ENCODE measurements around the gene MPHOSPH10. TPM values are rescaled to one million over a fixed set of nuclear protein-coding genes. Genes with fewer than 3 reads are reported as not detected.
"Not testable (repeated sequence)": the region's sequence is repeated elsewhere in the genome, so short reads cannot be mapped to it uniquely, and the experiment has no call there.

MPHOSPH10 gene, protein sequence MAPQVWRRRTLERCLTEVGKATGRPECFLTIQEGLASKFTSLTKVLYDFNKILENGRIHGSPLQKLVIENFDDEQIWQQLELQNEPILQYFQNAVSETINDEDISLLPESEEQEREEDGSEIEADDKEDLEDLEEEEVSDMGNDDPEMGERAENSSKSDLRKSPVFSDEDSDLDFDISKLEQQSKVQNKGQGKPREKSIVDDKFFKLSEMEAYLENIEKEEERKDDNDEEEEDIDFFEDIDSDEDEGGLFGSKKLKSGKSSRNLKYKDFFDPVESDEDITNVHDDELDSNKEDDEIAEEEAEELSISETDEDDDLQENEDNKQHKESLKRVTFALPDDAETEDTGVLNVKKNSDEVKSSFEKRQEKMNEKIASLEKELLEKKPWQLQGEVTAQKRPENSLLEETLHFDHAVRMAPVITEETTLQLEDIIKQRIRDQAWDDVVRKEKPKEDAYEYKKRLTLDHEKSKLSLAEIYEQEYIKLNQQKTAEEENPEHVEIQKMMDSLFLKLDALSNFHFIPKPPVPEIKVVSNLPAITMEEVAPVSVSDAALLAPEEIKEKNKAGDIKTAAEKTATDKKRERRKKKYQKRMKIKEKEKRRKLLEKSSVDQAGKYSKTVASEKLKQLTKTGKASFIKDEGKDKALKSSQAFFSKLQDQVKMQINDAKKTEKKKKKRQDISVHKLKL
- polyA plus RNA-seq (2012; ENCODE audit: insufficient read depth, insufficient read length, low read depth): 39.8 TPM

GRCh38 chr2:71130152-71130904 is at the start of gene MPHOSPH10, which contains the start of gene MCEE:
TSS of gene MPHOSPH10 (plus strand) at chr2:71130634. CDS start at chr2:71130666, 32 bp downstream.
TSS of gene MCEE (minus strand) at chr2:71130229. CDS start at chr2:71130219, 10 bp downstream.
- peak; percentile 82 for DNase-seq
- H3K36me3 ChIP-seq: peaks cover 6% of the 10 kb centered on the region; the same call in 1 of the 2 replicates
- TF ChIP-seq, protein P1, sequence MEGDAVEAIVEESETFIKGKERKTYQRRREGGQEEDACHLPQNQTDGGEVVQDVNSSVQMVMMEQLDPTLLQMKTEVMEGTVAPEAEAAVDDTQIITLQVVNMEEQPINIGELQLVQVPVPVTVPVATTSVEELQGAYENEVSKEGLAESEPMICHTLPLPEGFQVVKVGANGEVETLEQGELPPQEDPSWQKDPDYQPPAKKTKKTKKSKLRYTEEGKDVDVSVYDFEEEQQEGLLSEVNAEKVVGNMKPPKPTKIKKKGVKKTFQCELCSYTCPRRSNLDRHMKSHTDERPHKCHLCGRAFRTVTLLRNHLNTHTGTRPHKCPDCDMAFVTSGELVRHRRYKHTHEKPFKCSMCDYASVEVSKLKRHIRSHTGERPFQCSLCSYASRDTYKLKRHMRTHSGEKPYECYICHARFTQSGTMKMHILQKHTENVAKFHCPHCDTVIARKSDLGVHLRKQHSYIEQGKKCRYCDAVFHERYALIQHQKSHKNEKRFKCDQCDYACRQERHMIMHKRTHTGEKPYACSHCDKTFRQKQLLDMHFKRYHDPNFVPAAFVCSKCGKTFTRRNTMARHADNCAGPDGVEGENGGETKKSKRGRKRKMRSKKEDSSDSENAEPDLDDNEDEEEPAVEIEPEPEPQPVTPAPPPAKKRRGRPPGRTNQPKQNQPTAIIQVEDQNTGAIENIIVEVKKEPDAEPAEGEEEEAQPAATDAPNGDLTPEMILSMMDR (IDR thresholded peaks at IDR 0.05; ENCODE audit: low read depth, low read length): no peak

GRCh38 chr2:71082402-71083252 is 47.8 kb upstream of the MPHOSPH10 start:
- no peaks in the 10 kb centered on the region for H3K4me1 ChIP-seq
- no peaks in the 10 kb centered on the region for H3K9me3 ChIP-seq
- DNase-seq: no peak
- H3K36me3 ChIP-seq: no peaks in the 10 kb centered on the region
- no peaks in the 10 kb centered on the region for H3K27me3 ChIP-seq
- TF ChIP-seq, protein P1 (IDR thresholded peaks at IDR 0.05; ENCODE audit: low read depth, low read length): no peak
- no peak overlapping the region for H3K4me3 ChIP-seq (ENCODE audit: low read depth, low read length)

More at GRCh38 chr2:71130152-71130904, at the start of gene MPHOSPH10, which contains the start of gene MCEE:
- Histone ChIP-seq H3K4me1 (no peaks in the 10 kb centered on the region), H3K9me3 (no peaks in the 10 kb centered on the region), H3K4me3 (ENCODE audit: low read depth, low read length) (peak within 1 kb of the TSS; percentile 74), H3K27me3 (no peaks in the 10 kb centered on the region)

DNA sequence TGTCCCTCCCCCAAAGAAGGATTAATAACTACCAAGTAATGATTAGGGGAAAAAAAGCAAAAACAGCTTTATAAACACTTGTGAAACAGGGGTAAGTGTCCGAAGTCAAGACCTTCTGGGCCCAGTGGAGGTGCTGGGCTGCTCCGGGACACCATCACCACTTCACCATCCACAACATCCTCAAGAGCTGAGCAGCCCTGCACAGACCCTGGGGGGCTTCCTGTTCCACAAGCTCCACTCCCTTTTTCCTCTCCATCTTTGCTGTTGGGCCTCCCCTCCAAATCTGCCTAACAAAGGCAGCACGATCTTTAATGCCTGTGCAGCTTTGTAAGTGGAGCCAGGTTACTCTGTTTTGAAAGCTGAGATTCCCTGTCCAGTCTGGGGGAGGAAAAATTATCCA is 47.1 kb upstream of the MPHOSPH10 start:
- not testable (repeated sequence) for H3K4me3 ChIP-seq (ENCODE audit: low read depth, low read length); H3K27me3 ChIP-seq; H3K9me3 ChIP-seq; H3K36me3 ChIP-seq; DNase-seq; H3K4me1 ChIP-seq

GRCh38 chr2:71083752-71084312 is 46.6 kb upstream of the MPHOSPH10 start:
- not testable (repeated sequence) for H3K9me3 ChIP-seq; H3K36me3 ChIP-seq; H3K27me3 ChIP-seq; DNase-seq; H3K4me1 ChIP-seq; H3K4me3 ChIP-seq (ENCODE audit: low read depth, low read length)

DNA sequence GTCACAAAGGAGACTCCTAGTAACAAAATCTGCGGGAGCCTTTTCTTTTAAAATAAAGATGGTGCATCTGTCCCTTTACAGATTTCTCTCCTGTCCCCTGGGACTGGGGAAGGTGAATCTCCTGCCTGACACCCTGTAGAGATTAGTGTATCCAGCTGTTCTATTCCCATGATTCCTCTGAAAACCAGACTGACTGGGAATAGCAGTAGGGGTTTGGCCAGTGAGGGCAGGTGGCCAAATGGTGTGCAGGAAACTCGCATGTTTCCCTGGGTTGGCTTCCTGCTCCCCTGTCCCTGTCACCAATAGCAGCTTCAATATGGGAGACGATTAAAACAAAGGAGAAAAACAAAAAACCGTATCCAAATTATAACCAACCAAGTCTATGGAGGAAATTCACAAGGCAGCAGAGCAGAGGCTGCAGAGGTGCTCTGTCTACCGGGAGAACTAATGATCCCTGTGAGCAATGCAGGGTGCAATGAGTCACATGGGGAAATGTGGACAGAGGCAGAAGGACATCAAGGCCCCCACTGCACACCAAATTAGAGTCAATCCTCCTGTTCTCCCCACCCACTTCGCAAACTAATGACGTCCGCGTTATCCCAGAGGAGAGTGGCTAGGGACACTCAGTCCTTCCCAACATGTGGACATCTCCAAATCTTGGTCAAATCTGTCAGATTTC is 45.0 kb upstream of the MPHOSPH10 start:
- not testable (repeated sequence) for H3K36me3 ChIP-seq; H3K9me3 ChIP-seq; H3K4me1 ChIP-seq; H3K27me3 ChIP-seq; DNase-seq; H3K4me3 ChIP-seq (ENCODE audit: low read depth, low read length)

GRCh38 chr2:71089475-71089874 is 41.0 kb upstream of the MPHOSPH10 start:
- DNase-seq; H3K4me1 ChIP-seq; H3K9me3 ChIP-seq; H3K4me3 ChIP-seq (ENCODE audit: low read depth, low read length); H3K36me3 ChIP-seq; H3K27me3 ChIP-seq: not testable (repeated sequence)

- not testable (repeated sequence) for DNase-seq; H3K4me1 ChIP-seq; H3K4me3 ChIP-seq (ENCODE audit: low read depth, low read length); H3K36me3 ChIP-seq; H3K27me3 ChIP-seq; H3K9me3 ChIP-seq
Measured at GRCh38 chr2:71091808-71092207, 38.6 kb upstream of the MPHOSPH10 start.

GRCh38 chr2:71092491-71093260 is 37.8 kb upstream of the MPHOSPH10 start:
- not testable (repeated sequence) for H3K27me3 ChIP-seq; DNase-seq; H3K4me1 ChIP-seq; H3K4me3 ChIP-seq (ENCODE audit: low read depth, low read length); H3K36me3 ChIP-seq; H3K9me3 ChIP-seq

Measured in BE2C (cell line).